ENCODE data around the gene CD226. TPM values are rescaled to one million over a fixed set of nuclear protein-coding genes. Genes with fewer than 3 reads are reported as not detected.
"Not testable (repeated sequence)": the region's sequence is repeated elsewhere in the genome, so short reads cannot be mapped to it uniquely, and the experiment has no call there.

Gene CD226
- total RNA-seq, 1 donor from 2014 or later, result 134 TPM

- peaks cover 2% of the 10 kb centered on the region for H3K27me3 Mint-ChIP-seq (ENCODE audit: insufficient read depth)
- intact Hi-C loops (cut with micrococcal nuclease), result loop anchor here (1.0 kb wide), 1 partner anchor 364 kb away; no protein-coding TSS in a partner anchor
These were observed 104.7 kb downstream of the CD226 start for GRCh38 chr18:69843015-69843414.

GRCh38 chr18:69841117-69841516 lies 106.6 kb downstream of the CD226 start:
- DNase-seq (ENCODE audit: low spot score), result no peak
- Mint-ChIP-seq H3K27ac (no peak overlapping the region), H3K36me3 (ENCODE audit: low read depth) (no peaks in the 10 kb centered on the region), H3K4me1 (ENCODE audit: low read depth) (no peaks in the 10 kb centered on the region), H3K4me3 (no peak overlapping the region), H3K27me3 (ENCODE audit: insufficient read depth) (peaks cover 2% of the 10 kb centered on the region), H3K9me3 (no peaks in the 10 kb centered on the region)
- intact Hi-C loops (cut with micrococcal nuclease), result no loop called here

More at GRCh38 chr18:69843015-69843414, 104.7 kb downstream of the CD226 start:
- Mint-ChIP-seq H3K4me1 (ENCODE audit: low read depth) (no peaks in the 10 kb centered on the region), H3K4me3 (no peak overlapping the region), H3K36me3 (ENCODE audit: low read depth) (no peaks in the 10 kb centered on the region), H3K9me3 (no peaks in the 10 kb centered on the region), H3K27ac (no peak overlapping the region)
- DNase-seq (ENCODE audit: low spot score), result no peak

GRCh38 chr18:69840445-69840844 lies 107.2 kb downstream of the CD226 start:
- no peak overlapping the region for H3K4me3 Mint-ChIP-seq
- no peak overlapping the region for H3K27ac Mint-ChIP-seq
- no peaks in the 10 kb centered on the region for H3K9me3 Mint-ChIP-seq
- intact Hi-C loops (cut with micrococcal nuclease), result no loop called here
- peaks cover 2% of the 10 kb centered on the region for H3K27me3 Mint-ChIP-seq (ENCODE audit: insufficient read depth)
- H3K36me3 Mint-ChIP-seq (ENCODE audit: low read depth), result peaks cover 1% of the 10 kb centered on the region
- DNase-seq (ENCODE audit: low spot score), result no peak
- no peaks in the 10 kb centered on the region for H3K4me1 Mint-ChIP-seq (ENCODE audit: low read depth)

GRCh38 chr18:69840001-69840400 lies 107.7 kb downstream of the CD226 start:
- H3K4me3 Mint-ChIP-seq, result no peak overlapping the region
- H3K36me3 Mint-ChIP-seq (ENCODE audit: low read depth), result peaks cover 1% of the 10 kb centered on the region
- DNase-seq (ENCODE audit: low spot score), result no peak
- no peaks in the 10 kb centered on the region for H3K9me3 Mint-ChIP-seq
- intact Hi-C loops (cut with micrococcal nuclease), result no loop called here
- no peak overlapping the region for H3K27ac Mint-ChIP-seq
- H3K4me1 Mint-ChIP-seq (ENCODE audit: low read depth), result no peaks in the 10 kb centered on the region
- peaks cover 2% of the 10 kb centered on the region for H3K27me3 Mint-ChIP-seq (ENCODE audit: insufficient read depth)

GRCh38 chr18:69839497-69839896 lies 108.2 kb downstream of the CD226 start:
- Mint-ChIP-seq H3K27ac (no peak overlapping the region), H3K27me3 (ENCODE audit: insufficient read depth) (peaks cover 2% of the 10 kb centered on the region), H3K9me3 (no peaks in the 10 kb centered on the region), H3K36me3 (ENCODE audit: low read depth) (peaks cover 1% of the 10 kb centered on the region), H3K4me1 (ENCODE audit: low read depth) (no peaks in the 10 kb centered on the region), H3K4me3 (no peak overlapping the region)
- no peak for DNase-seq (ENCODE audit: low spot score)
- intact Hi-C loops (cut with micrococcal nuclease), result no loop called here

- H3K4me1 Mint-ChIP-seq (ENCODE audit: low read depth), result no peaks in the 10 kb centered on the region
- H3K9me3 Mint-ChIP-seq, result no peaks in the 10 kb centered on the region
- no peak for DNase-seq (ENCODE audit: low spot score)
- peaks cover 1% of the 10 kb centered on the region for H3K36me3 Mint-ChIP-seq (ENCODE audit: low read depth)
- no peak overlapping the region for H3K27ac Mint-ChIP-seq
- peaks cover 2% of the 10 kb centered on the region for H3K27me3 Mint-ChIP-seq (ENCODE audit: insufficient read depth)
- intact Hi-C loops (cut with micrococcal nuclease), result no loop called here
- H3K4me3 Mint-ChIP-seq, result no peak overlapping the region
These were observed 108.9 kb downstream of the CD226 start for GRCh38 chr18:69838620-69839411.

- DNase-seq (ENCODE audit: low spot score), result no peak
- Mint-ChIP-seq H3K4me3 (no peak overlapping the region), H3K9me3 (no peaks in the 10 kb centered on the region), H3K27me3 (ENCODE audit: insufficient read depth) (no peaks in the 10 kb centered on the region), H3K4me1 (ENCODE audit: low read depth) (no peaks in the 10 kb centered on the region), H3K27ac (no peak overlapping the region), H3K36me3 (ENCODE audit: low read depth) (peaks cover 1% of the 10 kb centered on the region)
- intact Hi-C loops (cut with micrococcal nuclease), result no loop called here
These were observed 109.7 kb downstream of the CD226 start for GRCh38 chr18:69838003-69838402.

GRCh38 chr18:69834980-69835379 lies 112.7 kb downstream of the CD226 start:
- H3K9me3 Mint-ChIP-seq; DNase-seq (ENCODE audit: low spot score); H3K4me3 Mint-ChIP-seq; H3K27ac Mint-ChIP-seq; intact Hi-C loops (cut with micrococcal nuclease); H3K27me3 Mint-ChIP-seq (ENCODE audit: insufficient read depth); H3K4me1 Mint-ChIP-seq (ENCODE audit: low read depth): not testable (repeated sequence)
- peaks cover 15% of the 10 kb centered on the region for H3K36me3 Mint-ChIP-seq (ENCODE audit: low read depth)

GRCh38 chr18:69830189-69830588 lies 117.5 kb downstream of the CD226 start:
- Mint-ChIP-seq H3K4me3 (no peak overlapping the region), H3K27ac (no peak overlapping the region)

GRCh38 chr18:69820538-69820937 lies 127.1 kb downstream of the CD226 start:
- Mint-ChIP-seq H3K27ac (no peak overlapping the region), H3K27me3 (ENCODE audit: insufficient read depth) (no peaks in the 10 kb centered on the region), H3K4me1 (ENCODE audit: low read depth) (no peaks in the 10 kb centered on the region), H3K36me3 (ENCODE audit: low read depth) (peaks cover 13% of the 10 kb centered on the region), H3K9me3 (peaks cover 9% of the 10 kb centered on the region), H3K4me3 (no peak overlapping the region)
- intact Hi-C loops (cut with micrococcal nuclease), result no loop called here
- DNase-seq (ENCODE audit: low spot score), result no peak

More at GRCh38 chr18:69830189-69830588, 117.5 kb downstream of the CD226 start:
- Mint-ChIP-seq H3K4me1 (ENCODE audit: low read depth) (no peaks in the 10 kb centered on the region), H3K27me3 (ENCODE audit: insufficient read depth) (no peaks in the 10 kb centered on the region), H3K9me3 (no peaks in the 10 kb centered on the region), H3K36me3 (ENCODE audit: low read depth) (peaks cover 17% of the 10 kb centered on the region)
- no peak for DNase-seq (ENCODE audit: low spot score)
- intact Hi-C loops (cut with micrococcal nuclease), result no loop called here

- Mint-ChIP-seq H3K27me3 (ENCODE audit: insufficient read depth) (no peaks in the 10 kb centered on the region), H3K9me3 (peaks cover 9% of the 10 kb centered on the region), H3K4me3 (no peak overlapping the region), H3K36me3 (ENCODE audit: low read depth) (peaks cover 13% of the 10 kb centered on the region), H3K4me1 (ENCODE audit: low read depth) (no peaks in the 10 kb centered on the region), H3K27ac (no peak overlapping the region)
- DNase-seq (ENCODE audit: low spot score), result no peak
- intact Hi-C loops (cut with micrococcal nuclease), result no loop called here
These were observed 128.2 kb downstream of the CD226 start for GRCh38 chr18:69819460-69819859.

- Mint-ChIP-seq H3K4me1 (ENCODE audit: low read depth) (no peaks in the 10 kb centered on the region), H3K9me3 (peaks cover 9% of the 10 kb centered on the region), H3K36me3 (ENCODE audit: low read depth) (peaks cover 10% of the 10 kb centered on the region), H3K4me3 (no peak overlapping the region), H3K27me3 (ENCODE audit: insufficient read depth) (no peaks in the 10 kb centered on the region), H3K27ac (no peak overlapping the region)
- intact Hi-C loops (cut with micrococcal nuclease), result no loop called here
- DNase-seq (ENCODE audit: low spot score), result no peak
These were observed 130.2 kb downstream of the CD226 start for GRCh38 chr18:69817335-69817940.

GRCh38 chr18:69814861-69815385 lies 132.8 kb downstream of the CD226 start:
- intact Hi-C loops (cut with micrococcal nuclease), result no loop called here
- H3K27me3 Mint-ChIP-seq (ENCODE audit: insufficient read depth), result no peaks in the 10 kb centered on the region
- peaks cover 9% of the 10 kb centered on the region for H3K36me3 Mint-ChIP-seq (ENCODE audit: low read depth)
- no peak overlapping the region for H3K27ac Mint-ChIP-seq
- peaks cover 1% of the 10 kb centered on the region for H3K9me3 Mint-ChIP-seq
- no peaks in the 10 kb centered on the region for H3K4me1 Mint-ChIP-seq (ENCODE audit: low read depth)
- DNase-seq (ENCODE audit: low spot score), result no peak
- no peak overlapping the region for H3K4me3 Mint-ChIP-seq
